GM12874 (cell line): ENCODE results near the gene KCNJ2.

Source experiments
- TF ChIP-seq, protein P1 (sequence below): IDR thresholded peaks from 2 replicates; pipeline ENCODE4 v1.5.1; 2011; ENCODE audit warnings: low read depth, mild to moderate bottlenecking, control low read depth, low read length, moderate library complexity; ENCODE audit not compliant: insufficient read depth

The KCNJ2 gene

DNA sequence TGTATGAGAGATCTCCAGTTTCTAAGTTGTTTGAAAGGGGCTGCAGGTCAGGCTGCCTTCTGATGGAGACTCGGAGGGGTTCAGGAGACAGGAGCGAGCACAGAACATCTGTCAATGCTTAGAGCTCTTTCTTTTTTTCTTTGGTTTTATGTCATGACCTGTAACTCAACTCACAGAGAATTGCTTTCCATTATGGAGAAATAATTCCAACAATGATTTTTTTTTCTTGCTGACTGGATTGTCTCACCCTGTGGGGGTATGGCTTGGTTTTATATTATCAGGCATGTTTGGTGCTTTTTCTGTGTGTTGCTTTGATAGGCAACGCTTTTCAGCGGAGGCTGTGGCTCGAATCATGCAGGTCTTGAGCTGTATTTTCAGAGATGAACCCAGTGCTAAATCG lies 10.7 kb upstream of the KCNJ2 start:
- TF ChIP-seq, protein P1, sequence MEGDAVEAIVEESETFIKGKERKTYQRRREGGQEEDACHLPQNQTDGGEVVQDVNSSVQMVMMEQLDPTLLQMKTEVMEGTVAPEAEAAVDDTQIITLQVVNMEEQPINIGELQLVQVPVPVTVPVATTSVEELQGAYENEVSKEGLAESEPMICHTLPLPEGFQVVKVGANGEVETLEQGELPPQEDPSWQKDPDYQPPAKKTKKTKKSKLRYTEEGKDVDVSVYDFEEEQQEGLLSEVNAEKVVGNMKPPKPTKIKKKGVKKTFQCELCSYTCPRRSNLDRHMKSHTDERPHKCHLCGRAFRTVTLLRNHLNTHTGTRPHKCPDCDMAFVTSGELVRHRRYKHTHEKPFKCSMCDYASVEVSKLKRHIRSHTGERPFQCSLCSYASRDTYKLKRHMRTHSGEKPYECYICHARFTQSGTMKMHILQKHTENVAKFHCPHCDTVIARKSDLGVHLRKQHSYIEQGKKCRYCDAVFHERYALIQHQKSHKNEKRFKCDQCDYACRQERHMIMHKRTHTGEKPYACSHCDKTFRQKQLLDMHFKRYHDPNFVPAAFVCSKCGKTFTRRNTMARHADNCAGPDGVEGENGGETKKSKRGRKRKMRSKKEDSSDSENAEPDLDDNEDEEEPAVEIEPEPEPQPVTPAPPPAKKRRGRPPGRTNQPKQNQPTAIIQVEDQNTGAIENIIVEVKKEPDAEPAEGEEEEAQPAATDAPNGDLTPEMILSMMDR = no peak

DNA sequence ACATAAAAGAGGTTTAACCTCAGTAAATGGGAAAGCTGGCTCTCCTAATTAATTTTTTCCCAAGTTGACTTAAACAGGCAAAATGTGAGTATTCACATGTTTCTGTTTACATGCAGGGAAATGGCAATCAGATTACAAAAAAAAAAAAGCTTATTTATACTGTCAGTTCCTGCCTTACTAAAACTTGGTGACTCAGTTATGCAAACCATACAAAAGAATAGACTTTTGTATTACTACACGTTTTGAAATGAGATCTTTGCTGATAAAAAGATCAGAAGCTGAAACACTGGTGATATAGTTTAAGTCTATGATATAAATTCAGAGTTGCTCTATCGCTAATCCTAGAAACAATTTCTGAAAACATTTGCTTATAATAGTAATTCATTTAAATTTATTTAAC lies 9.4 kb upstream of the KCNJ2 start:
- TF ChIP-seq, protein P1 = no peak

DNA sequence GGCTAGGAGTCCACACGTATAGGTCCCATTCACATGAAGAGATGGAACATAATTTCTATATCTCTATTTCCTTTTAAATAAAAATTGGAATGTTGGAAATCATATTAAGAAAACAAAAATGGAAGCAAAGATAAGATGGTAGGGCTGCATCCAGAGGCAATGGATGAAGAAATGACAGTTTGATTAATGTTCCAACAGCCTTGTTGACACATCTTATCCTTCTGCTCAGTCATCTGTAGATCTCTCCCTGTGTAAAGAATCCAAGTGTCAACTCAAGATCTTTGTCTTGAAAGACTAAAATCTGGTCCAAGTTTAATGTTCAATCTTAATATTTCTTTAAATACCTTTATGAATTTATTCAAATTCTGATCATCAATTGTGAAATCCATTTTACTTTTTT lies 7.8 kb upstream of the KCNJ2 start:
- TF ChIP-seq, protein P1 = no peak

DNA sequence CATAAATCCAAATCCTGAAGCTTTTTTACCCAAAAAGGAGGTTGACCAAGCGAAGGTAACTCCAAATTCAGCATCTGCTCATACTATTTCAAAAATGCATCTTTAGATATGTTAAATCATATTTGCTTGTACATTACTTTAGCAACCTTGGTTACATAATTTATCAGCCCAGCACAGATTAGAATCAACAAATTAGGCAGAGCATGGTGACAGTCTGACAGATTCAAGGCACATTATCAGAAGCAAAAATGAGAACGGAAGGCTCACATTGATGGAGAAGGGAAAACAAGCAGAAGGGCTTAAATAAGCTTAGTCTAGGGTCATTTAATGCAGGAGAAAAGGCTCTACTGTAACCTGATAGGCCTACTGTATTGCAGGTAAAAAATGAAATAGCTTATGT lies 3.9 kb upstream of the KCNJ2 start:
- TF ChIP-seq, protein P1 = no peak

DNA sequence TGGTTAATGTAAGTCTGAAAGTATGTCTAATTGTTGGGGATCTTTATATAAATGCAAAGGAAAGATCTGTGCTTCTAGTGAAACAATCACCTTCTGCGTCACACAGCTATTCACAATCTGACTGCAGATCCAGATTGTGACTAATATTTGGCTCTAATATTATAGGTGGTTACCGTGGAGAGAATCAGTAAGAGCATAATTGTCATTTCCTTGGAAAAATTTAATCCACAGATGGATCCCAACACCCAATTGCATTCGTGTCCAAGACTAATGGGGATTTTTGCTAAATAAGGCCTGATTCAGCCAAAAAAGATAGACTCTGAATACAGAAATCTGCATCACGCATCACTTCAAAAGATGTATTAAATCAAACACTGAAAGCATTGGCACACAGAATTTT lies 2.7 kb upstream of the KCNJ2 start:
- TF ChIP-seq, protein P1 = no peak

DNA sequence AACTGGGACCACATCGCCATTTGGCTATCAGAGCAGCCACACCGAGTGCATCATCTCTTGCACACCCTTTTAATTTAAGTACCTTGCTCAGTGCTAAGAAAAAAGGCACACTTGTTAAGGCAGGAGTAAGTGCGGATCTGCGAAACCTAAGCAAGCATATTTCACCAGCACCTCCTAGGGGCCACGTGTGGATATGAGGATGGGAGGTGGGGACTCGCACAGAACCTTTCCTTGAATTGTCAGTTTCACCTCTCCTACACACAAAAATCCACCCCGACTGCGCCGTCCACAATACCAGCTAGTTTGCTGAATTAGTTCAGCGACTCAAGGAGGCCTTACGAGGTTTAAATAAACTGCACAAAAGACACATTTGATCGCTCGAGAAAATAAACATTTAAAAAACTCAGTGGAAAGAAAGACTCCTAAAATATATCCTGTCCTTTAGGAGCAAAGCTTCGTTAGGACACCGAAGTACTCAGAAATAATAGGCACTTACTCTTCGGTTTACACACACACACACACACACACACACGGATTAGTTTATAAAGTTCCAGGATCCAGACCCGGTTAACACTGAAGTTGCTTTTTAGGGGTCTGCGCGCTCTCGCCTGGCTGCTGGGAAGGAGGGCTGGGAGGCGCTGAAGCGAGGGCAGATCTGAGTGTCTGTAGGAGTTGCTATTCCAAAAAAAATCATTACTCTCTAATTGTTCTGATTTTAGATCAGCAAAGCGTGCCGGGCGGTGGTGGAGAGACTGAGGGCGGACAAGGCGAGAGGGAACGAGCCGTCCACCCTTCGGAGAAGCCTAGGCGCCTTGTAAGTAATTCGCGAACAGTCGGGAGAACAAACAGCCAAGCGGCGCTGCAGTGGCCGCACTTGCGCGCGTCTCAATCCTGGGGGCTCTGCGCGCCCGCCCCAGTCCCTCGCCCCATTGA lies 1.0 kb upstream of the KCNJ2 start:
- TF ChIP-seq, protein P1 = peak; percentile 67

DNA sequence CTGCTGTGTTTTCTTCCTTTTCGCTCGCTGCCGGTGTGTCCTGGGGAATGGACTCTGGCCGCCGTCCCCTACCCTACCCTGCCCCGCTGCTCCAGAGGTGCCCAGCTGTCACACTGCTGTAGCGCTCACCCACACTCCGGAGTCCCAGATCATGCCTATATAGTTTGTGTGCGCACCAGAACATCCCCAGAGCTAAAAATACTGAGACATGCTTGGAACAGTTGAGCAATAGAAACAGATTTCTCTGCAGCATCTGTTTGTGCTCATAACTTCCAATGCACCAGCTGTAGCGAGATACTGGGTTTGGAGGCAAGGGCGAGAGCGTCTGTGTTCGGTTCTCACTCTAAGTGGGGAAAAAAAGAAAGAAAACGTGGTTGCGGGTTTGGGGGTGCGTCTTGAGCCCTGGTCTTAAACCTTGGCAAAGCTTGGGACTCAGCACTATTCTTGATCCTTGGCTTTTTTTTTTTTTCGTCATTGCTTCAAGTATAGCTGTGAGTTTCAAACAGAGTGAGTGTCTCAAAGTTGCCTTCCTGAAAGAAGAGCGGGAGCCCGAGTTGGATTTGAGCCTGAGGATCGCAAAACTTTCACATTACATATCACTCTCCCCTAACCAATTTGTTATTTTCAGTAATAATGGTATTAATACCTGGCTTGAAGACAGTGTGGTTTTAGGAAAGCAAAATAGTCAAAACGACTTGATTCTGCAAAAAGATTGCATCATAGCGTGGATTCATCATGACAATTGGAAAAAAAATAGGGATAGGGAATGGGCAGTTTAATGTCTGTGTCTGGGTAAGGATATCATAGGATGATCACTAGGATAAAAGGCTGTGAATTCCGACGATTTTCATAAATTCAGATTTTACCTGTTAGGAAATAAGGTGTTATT lies 621 bp downstream of the KCNJ2 start:
- TF ChIP-seq, protein P1 = no peak
